HG03060 (cell line): ENCODE results near the gene ZNF217.
"Not testable (repeated sequence)": the region's sequence is repeated elsewhere in the genome, so short reads cannot be mapped to it uniquely, and the experiment has no call there.

Source experiments
- ATAC-seq: cut with Tn5 transposase; IDR thresholded peaks from one replicate; pipeline ENCODE4 v1.9.1; 2021; ENCODE audit warnings: low read depth, moderate number of reproducible peaks; ENCODE audit not compliant: unreplicated experiment

Gene ZNF217

GRCh38 chr20:53539516-53539915 lies 54.1 kb downstream of the ZNF217 start:
- no peak for ATAC-seq

GRCh38 chr20:53536382-53536781 lies 57.3 kb downstream of the ZNF217 start:
- not testable (repeated sequence) for ATAC-seq

GRCh38 chr20:53535878-53536277 lies 57.8 kb downstream of the ZNF217 start:
- ATAC-seq, result no peak

- ATAC-seq, result no peak
These were observed 59.6 kb downstream of the ZNF217 start for GRCh38 chr20:53534037-53534436.

- ATAC-seq, result no peak
These were observed 60.1 kb downstream of the ZNF217 start for GRCh38 chr20:53533500-53533899.

- ATAC-seq, result not testable (repeated sequence)
These were observed 60.9 kb downstream of the ZNF217 start for GRCh38 chr20:53532654-53533312.

- no peak for ATAC-seq
These were observed 63.2 kb downstream of the ZNF217 start for GRCh38 chr20:53530440-53530839.

GRCh38 chr20:53529658-53530057 lies 64.0 kb downstream of the ZNF217 start:
- ATAC-seq, result no peak

GRCh38 chr20:53527196-53527595 lies 66.4 kb downstream of the ZNF217 start:
- no peak for ATAC-seq

GRCh38 chr20:53524589-53525312 lies 68.9 kb downstream of the ZNF217 start:
- no peak for ATAC-seq

GRCh38 chr20:53523615-53524014 lies 70.0 kb downstream of the ZNF217 start:
- ATAC-seq, result not testable (repeated sequence)

GRCh38 chr20:53522696-53523095 lies 70.9 kb downstream of the ZNF217 start:
- ATAC-seq, result no peak

GRCh38 chr20:53522026-53522425 lies 71.6 kb downstream of the ZNF217 start:
- no peak for ATAC-seq

GRCh38 chr20:53521421-53521820 lies 72.2 kb downstream of the ZNF217 start:
- ATAC-seq, result not testable (repeated sequence)

- ATAC-seq, result no peak
These were observed 76.5 kb downstream of the ZNF217 start for GRCh38 chr20:53517146-53517545.
